ENCODE measurements around the gene UNC13B.

The UNC13B gene

GRCh38 chr9:35341585-35341984 lies 179.8 kb downstream of the UNC13B start:
- H3K9ac ChIP-seq (ENCODE audit: low read length in 5 of 5) = no peak overlapping the region
- H3K4me3 ChIP-seq (ENCODE audit: low read depth in 1 of 5, low read length in 5 of 5) = peak overlapping the region; percentile 0 to 31 (median 24)
- H3K4me1 ChIP-seq (ENCODE audit: control insufficient read depth in 5 of 5, insufficient read depth in 5 of 5, low read length in 5 of 5) = peaks cover 0 to 13% (median 13%) of the 10 kb centered on the region in 5 donors
- peaks cover 0 to 11% (median 5%) of the 10 kb centered on the region in 5 donors for H3K36me3 ChIP-seq (ENCODE audit: control insufficient read depth in 5 of 5, insufficient read depth in 5 of 5, low read length in 5 of 5)
- no peak overlapping the region for H3K27ac ChIP-seq (ENCODE audit: low read depth, low read length)
- no peaks in the 10 kb centered on the region for H3K9me3 ChIP-seq (ENCODE audit: control insufficient read depth in 5 of 5, low read length in 5 of 5)
- H3K27me3 ChIP-seq (ENCODE audit: control insufficient read depth in 5 of 5, insufficient read depth in 4 of 5, low read length in 5 of 5) = no peaks in the 10 kb centered on the region

- Histone ChIP-seq H3K9me3 (ENCODE audit: control insufficient read depth in 5 of 5, low read length in 5 of 5) (no peaks in the 10 kb centered on the region), H3K27ac (ENCODE audit: low read depth, low read length) (no peak overlapping the region), H3K4me1 (ENCODE audit: control insufficient read depth in 5 of 5, insufficient read depth in 5 of 5, low read length in 5 of 5) (peaks cover 0 to 13% (median 13%) of the 10 kb centered on the region in 5 donors), H3K4me3 (ENCODE audit: low read depth in 1 of 5, low read length in 5 of 5) (peak overlapping the region in 2 of 5 donors; percentile 24 to 31), H3K9ac (ENCODE audit: low read length in 5 of 5) (peak overlapping the region in 1 of 5 donors; percentile 4), H3K27me3 (ENCODE audit: control insufficient read depth in 5 of 5, insufficient read depth in 4 of 5, low read length in 5 of 5) (no peaks in the 10 kb centered on the region), H3K36me3 (ENCODE audit: control insufficient read depth in 5 of 5, insufficient read depth in 5 of 5, low read length in 5 of 5) (peaks cover 0 to 12% (median 5%) of the 10 kb centered on the region in 5 donors)
Observed at GRCh38 chr9:35342221-35342958, 180.6 kb downstream of the UNC13B start.

- no peak overlapping the region for H3K9ac ChIP-seq (ENCODE audit: low read length in 5 of 5)
- H3K36me3 ChIP-seq (ENCODE audit: control insufficient read depth in 5 of 5, insufficient read depth in 5 of 5, low read length in 5 of 5) = peaks cover 0 to 11% (median 0%) of the 10 kb centered on the region in 5 donors
- no peaks in the 10 kb centered on the region for H3K9me3 ChIP-seq (ENCODE audit: control insufficient read depth in 5 of 5, low read length in 5 of 5)
- no peaks in the 10 kb centered on the region for H3K27me3 ChIP-seq (ENCODE audit: control insufficient read depth in 5 of 5, insufficient read depth in 4 of 5, low read length in 5 of 5)
- no peak overlapping the region for H3K27ac ChIP-seq (ENCODE audit: low read depth, low read length)
- H3K4me1 ChIP-seq (ENCODE audit: control insufficient read depth in 5 of 5, insufficient read depth in 5 of 5, low read length in 5 of 5) = peaks cover 0 to 13% (median 5%) of the 10 kb centered on the region in 5 donors
- H3K4me3 ChIP-seq (ENCODE audit: low read depth in 1 of 5, low read length in 5 of 5) = no peak overlapping the region
Observed at GRCh38 chr9:35348109-35348508, 186.3 kb downstream of the UNC13B start.

- Histone ChIP-seq H3K9ac (ENCODE audit: low read length in 5 of 5) (no peak overlapping the region), H3K36me3 (ENCODE audit: control insufficient read depth in 5 of 5, insufficient read depth in 5 of 5, low read length in 5 of 5) (peaks cover 0 to 12% (median 0%) of the 10 kb centered on the region in 5 donors), H3K27ac (ENCODE audit: low read depth, low read length) (no peak overlapping the region), H3K4me3 (ENCODE audit: low read depth in 1 of 5, low read length in 5 of 5) (no peak overlapping the region), H3K27me3 (ENCODE audit: control insufficient read depth in 5 of 5, insufficient read depth in 4 of 5, low read length in 5 of 5) (no peaks in the 10 kb centered on the region), H3K4me1 (ENCODE audit: control insufficient read depth in 5 of 5, insufficient read depth in 5 of 5, low read length in 5 of 5) (peaks cover 0 to 13% (median 5%) of the 10 kb centered on the region in 5 donors), H3K9me3 (ENCODE audit: control insufficient read depth in 5 of 5, low read length in 5 of 5) (no peaks in the 10 kb centered on the region)
Observed at GRCh38 chr9:35349287-35349990, 187.6 kb downstream of the UNC13B start.

DNA sequence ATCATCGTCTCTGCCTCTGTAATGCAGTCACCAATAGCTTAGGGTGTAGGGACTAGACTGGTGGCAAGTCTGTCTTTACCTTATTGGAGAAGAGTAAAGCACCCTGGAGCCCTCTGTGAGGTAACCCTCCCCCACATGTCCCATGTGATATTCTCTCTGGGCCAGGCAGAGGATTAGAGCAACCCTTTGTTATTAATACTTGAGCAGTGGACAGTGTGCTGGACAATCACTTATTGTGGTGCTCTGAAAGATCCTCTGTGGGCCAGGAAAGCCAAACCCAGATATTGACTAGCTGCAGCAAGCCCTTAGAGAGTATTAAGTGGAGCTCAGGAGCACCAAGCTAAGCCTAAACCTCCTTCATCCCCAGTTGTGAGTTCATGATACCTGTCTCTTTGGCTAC lies 188.4 kb downstream of the UNC13B start:
- Histone ChIP-seq H3K27me3 (ENCODE audit: control insufficient read depth in 5 of 5, insufficient read depth in 4 of 5, low read length in 5 of 5) (no peaks in the 10 kb centered on the region), H3K9me3 (ENCODE audit: control insufficient read depth in 5 of 5, low read length in 5 of 5) (no peaks in the 10 kb centered on the region), H3K9ac (ENCODE audit: low read length in 5 of 5) (no peak overlapping the region), H3K27ac (ENCODE audit: low read depth, low read length) (no peak overlapping the region), H3K4me3 (ENCODE audit: low read depth in 1 of 5, low read length in 5 of 5) (no peak overlapping the region), H3K4me1 (ENCODE audit: control insufficient read depth in 5 of 5, insufficient read depth in 5 of 5, low read length in 5 of 5) (peaks cover 0 to 13% (median 5%) of the 10 kb centered on the region in 5 donors), H3K36me3 (ENCODE audit: control insufficient read depth in 5 of 5, insufficient read depth in 5 of 5, low read length in 5 of 5) (peaks cover 0 to 12% (median 0%) of the 10 kb centered on the region in 5 donors)

GRCh38 chr9:35350827-35351549 lies 189.2 kb downstream of the UNC13B start:
- Histone ChIP-seq H3K9ac (ENCODE audit: low read length in 5 of 5) (no peak overlapping the region), H3K36me3 (ENCODE audit: control insufficient read depth in 5 of 5, insufficient read depth in 5 of 5, low read length in 5 of 5) (peaks cover 0 to 12% (median 0%) of the 10 kb centered on the region in 5 donors)

DNA sequence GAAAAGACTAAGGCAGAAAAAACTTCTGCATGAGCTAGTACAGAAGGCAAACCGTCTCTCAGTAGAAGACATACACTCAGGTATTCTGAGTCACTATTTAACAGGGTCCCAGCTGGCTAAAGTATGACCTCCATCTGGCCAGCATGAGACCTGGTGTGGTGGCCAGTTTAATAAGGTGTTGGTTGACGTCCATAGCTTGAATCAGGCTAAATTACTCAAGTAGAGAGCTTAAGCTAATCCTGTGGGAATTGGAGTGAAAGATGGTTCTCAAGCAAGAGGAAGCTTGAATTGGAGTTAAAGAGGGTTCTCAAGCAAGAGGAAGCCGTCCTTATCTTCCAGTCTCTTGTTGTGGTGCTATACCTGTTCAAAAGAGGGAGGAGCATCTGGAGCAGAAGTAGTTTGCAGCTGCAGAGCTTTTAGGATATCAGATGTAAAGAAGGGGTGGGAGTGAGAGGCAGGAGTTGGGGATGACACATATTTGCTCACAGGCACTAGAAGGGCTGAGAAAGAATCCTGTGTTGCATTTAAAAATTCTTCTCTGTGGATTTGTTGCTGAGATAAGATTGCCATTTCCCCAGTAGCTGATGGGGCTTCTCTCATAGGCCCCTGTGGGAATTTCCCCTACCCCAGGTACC lies 192.0 kb downstream of the UNC13B start:
- no peak overlapping the region for H3K9ac ChIP-seq (ENCODE audit: low read length in 5 of 5)
- no peaks in the 10 kb centered on the region for H3K27me3 ChIP-seq (ENCODE audit: control insufficient read depth in 5 of 5, insufficient read depth in 4 of 5, low read length in 5 of 5)
- peaks cover 0 to 13% (median 5%) of the 10 kb centered on the region in 5 donors for H3K4me1 ChIP-seq (ENCODE audit: control insufficient read depth in 5 of 5, insufficient read depth in 5 of 5, low read length in 5 of 5)
- no peaks in the 10 kb centered on the region for H3K9me3 ChIP-seq (ENCODE audit: control insufficient read depth in 5 of 5, low read length in 5 of 5)
- H3K27ac ChIP-seq (ENCODE audit: low read depth, low read length) = no peak overlapping the region
- H3K4me3 ChIP-seq (ENCODE audit: low read depth in 1 of 5, low read length in 5 of 5) = no peak overlapping the region
- peaks cover 0 to 12% (median 0%) of the 10 kb centered on the region in 5 donors for H3K36me3 ChIP-seq (ENCODE audit: control insufficient read depth in 5 of 5, insufficient read depth in 5 of 5, low read length in 5 of 5)

More at GRCh38 chr9:35350827-35351549, 189.2 kb downstream of the UNC13B start:
- peaks cover 0 to 13% (median 5%) of the 10 kb centered on the region in 5 donors for H3K4me1 ChIP-seq (ENCODE audit: control insufficient read depth in 5 of 5, insufficient read depth in 5 of 5, low read length in 5 of 5)
- H3K4me3 ChIP-seq (ENCODE audit: low read depth in 1 of 5, low read length in 5 of 5) = no peak overlapping the region
- no peaks in the 10 kb centered on the region for H3K9me3 ChIP-seq (ENCODE audit: control insufficient read depth in 5 of 5, low read length in 5 of 5)
- no peak overlapping the region for H3K27ac ChIP-seq (ENCODE audit: low read depth, low read length)
- no peaks in the 10 kb centered on the region for H3K27me3 ChIP-seq (ENCODE audit: control insufficient read depth in 5 of 5, insufficient read depth in 4 of 5, low read length in 5 of 5)

DNA sequence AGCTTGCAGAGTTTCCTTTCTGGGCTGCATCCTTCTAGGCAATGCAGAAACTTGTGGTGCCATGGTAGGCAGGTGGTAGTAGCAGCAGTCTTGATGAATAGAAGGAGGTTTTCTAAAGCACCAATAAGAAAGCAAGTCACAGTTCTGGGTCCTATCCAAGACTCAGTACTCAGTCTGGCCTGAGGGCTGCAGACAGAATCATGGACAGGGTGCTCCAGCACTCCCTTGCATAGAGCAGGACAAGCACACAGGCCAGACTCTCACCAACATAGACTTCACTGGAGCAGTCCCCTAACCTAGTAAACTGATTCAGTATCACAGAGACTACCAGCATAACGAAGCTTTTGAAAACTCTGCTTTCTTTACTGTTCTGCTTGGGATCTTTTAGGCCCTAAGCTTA lies 194.1 kb downstream of the UNC13B start:
- Histone ChIP-seq H3K36me3 (ENCODE audit: control insufficient read depth in 5 of 5, insufficient read depth in 5 of 5, low read length in 5 of 5) (peaks cover 0 to 12% (median 0%) of the 10 kb centered on the region in 5 donors), H3K4me1 (ENCODE audit: control insufficient read depth in 5 of 5, insufficient read depth in 5 of 5, low read length in 5 of 5) (peaks cover 0 to 8% (median 4%) of the 10 kb centered on the region in 5 donors), H3K9ac (ENCODE audit: low read length in 5 of 5) (no peak overlapping the region), H3K27ac (ENCODE audit: low read depth, low read length) (no peak overlapping the region), H3K27me3 (ENCODE audit: control insufficient read depth in 5 of 5, insufficient read depth in 4 of 5, low read length in 5 of 5) (no peaks in the 10 kb centered on the region), H3K9me3 (ENCODE audit: control insufficient read depth in 5 of 5, low read length in 5 of 5) (no peaks in the 10 kb centered on the region), H3K4me3 (ENCODE audit: low read depth in 1 of 5, low read length in 5 of 5) (no peak overlapping the region)

GRCh38 chr9:35357116-35357515 lies 195.3 kb downstream of the UNC13B start:
- peaks cover 0 to 11% (median 0%) of the 10 kb centered on the region in 5 donors for H3K36me3 ChIP-seq (ENCODE audit: control insufficient read depth in 5 of 5, insufficient read depth in 5 of 5, low read length in 5 of 5)
- H3K9me3 ChIP-seq (ENCODE audit: control insufficient read depth in 5 of 5, low read length in 5 of 5) = no peaks in the 10 kb centered on the region
- H3K9ac ChIP-seq (ENCODE audit: low read length in 5 of 5) = no peak overlapping the region
- H3K27ac ChIP-seq (ENCODE audit: low read depth, low read length) = no peak overlapping the region
- H3K4me3 ChIP-seq (ENCODE audit: low read depth in 1 of 5, low read length in 5 of 5) = no peak overlapping the region
- H3K27me3 ChIP-seq (ENCODE audit: control insufficient read depth in 5 of 5, insufficient read depth in 4 of 5, low read length in 5 of 5) = no peaks in the 10 kb centered on the region
- no peaks in the 10 kb centered on the region for H3K4me1 ChIP-seq (ENCODE audit: control insufficient read depth in 5 of 5, insufficient read depth in 5 of 5, low read length in 5 of 5)

Data from subcutaneous abdominal adipose tissue (tissue), 5 donors.